HFF-Myc (cell line): ENCODE measurements around the gene RBM48.
"Not testable (repeated sequence)": the region's sequence is repeated elsewhere in the genome, so short reads cannot be mapped to it uniquely, and the experiment has no call there.

Source experiments
- DNase-seq: peaks from one replicate; pipeline ENCODE4 v3.0.0-alpha.2; 2011; ENCODE audit warnings: low read depth; ENCODE audit errors: extremely low read depth
- H3K4me3 ChIP-seq: replicated peaks from 2 replicates; pipeline ENCODE4 v1.5.1; 2011; ENCODE audit warnings: low read depth, mild to moderate bottlenecking, control low read depth, low read length
- TF ChIP-seq, protein P1 (sequence below): IDR thresholded peaks from 2 replicates; pipeline ENCODE4 v1.5.1; 2012; ENCODE audit warnings: mild to moderate bottlenecking, low read depth, low read length, control low read depth; ENCODE audit errors: missing control alignments

RBM48 gene

DNA sequence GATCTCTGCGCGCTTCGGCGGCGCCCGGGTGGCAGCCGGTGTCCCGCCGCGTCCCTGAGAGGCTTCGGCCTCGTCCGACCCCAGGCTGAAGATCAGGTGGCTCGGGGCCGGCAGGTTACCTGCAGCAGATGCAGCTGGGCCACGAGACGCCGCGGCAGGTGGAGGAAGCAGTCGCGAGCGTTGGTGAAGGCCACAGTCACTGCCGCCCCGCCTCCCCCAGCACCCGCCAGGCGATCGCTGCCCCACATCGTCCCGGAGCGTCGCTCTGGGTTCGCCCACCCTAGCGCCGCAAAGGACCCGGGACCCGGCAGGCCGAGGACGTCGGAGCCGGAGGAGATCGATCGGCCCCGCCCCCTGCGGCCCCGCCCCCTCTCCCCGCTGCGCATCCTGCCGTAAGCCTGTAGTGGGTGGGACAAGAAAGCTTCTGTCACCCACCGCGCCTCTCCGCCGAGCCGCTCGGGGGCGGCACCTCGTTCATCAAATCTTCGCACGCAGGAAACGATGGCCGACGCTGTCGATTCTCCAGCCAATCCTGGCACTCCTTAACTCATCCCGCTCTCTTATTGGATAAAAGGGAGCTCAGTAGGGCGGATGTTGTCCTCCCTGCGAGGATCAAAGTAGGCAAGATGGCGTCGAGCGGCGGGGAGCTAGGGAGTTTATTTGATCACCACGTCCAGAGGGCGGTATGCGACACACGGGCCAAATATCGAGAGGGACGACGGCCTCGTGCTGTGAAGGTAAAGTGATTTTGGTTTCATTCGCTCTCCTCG is at the start of gene RBM48, which contains the start of gene PEX1:
Gene RBM48 (plus strand): TSS at position 608 of the 770 bp plus-strand sequence. CDS start 19 bp downstream, at position 627.
Gene PEX1 (minus strand): TSS at position 333 of the 770 bp plus-strand sequence. CDS start 85 bp downstream, at position 248.
- TF ChIP-seq, protein P1, sequence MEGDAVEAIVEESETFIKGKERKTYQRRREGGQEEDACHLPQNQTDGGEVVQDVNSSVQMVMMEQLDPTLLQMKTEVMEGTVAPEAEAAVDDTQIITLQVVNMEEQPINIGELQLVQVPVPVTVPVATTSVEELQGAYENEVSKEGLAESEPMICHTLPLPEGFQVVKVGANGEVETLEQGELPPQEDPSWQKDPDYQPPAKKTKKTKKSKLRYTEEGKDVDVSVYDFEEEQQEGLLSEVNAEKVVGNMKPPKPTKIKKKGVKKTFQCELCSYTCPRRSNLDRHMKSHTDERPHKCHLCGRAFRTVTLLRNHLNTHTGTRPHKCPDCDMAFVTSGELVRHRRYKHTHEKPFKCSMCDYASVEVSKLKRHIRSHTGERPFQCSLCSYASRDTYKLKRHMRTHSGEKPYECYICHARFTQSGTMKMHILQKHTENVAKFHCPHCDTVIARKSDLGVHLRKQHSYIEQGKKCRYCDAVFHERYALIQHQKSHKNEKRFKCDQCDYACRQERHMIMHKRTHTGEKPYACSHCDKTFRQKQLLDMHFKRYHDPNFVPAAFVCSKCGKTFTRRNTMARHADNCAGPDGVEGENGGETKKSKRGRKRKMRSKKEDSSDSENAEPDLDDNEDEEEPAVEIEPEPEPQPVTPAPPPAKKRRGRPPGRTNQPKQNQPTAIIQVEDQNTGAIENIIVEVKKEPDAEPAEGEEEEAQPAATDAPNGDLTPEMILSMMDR = peak; percentile 20
- peak within 1 kb of the TSS; percentile 84 for H3K4me3 ChIP-seq
- DNase-seq = peak; percentile 98

DNA sequence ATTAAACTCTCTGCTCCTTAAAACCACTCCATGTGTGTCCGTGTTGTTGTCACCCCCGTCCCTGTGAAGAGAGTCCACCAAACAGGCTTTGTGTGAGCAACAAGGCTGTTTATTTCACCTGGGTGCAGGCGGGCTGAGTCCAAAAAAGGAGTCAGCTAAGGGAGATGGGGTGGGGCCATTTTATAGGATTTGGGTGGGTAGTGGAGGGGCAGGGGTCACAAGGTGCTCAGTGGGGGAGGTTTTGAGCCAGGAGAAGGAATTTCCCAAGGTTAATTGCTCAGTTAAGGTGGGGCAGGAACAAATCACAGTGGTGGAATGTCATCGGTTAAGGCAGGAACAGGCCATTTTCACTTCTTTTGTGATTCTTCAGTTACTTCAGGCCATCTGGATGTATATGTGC is 49.4 kb upstream of the RBM48 start:
- not testable (repeated sequence) for DNase-seq, H3K4me3 ChIP-seq

DNA sequence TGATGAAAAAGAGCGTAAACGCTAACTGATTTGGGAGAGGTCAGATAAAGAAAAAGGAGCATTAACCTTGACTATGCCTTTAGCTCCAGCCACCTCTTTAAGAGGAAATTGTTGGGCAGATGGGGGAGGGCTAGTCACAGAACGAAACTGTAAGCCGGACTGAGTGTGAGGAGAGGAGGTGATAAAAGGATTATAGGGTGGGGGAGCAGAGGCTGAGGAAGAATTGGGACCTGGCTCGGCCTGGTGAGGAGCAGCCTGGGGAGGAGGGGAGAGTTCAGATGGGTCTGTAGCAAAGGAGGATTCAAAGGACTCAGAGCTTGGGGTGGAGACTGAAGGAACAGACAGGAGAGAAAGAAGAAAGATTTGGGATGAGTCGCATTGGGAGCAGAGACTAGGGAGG is 45.0 kb upstream of the RBM48 start:
- not testable (repeated sequence) for H3K4me3 ChIP-seq, DNase-seq

DNA sequence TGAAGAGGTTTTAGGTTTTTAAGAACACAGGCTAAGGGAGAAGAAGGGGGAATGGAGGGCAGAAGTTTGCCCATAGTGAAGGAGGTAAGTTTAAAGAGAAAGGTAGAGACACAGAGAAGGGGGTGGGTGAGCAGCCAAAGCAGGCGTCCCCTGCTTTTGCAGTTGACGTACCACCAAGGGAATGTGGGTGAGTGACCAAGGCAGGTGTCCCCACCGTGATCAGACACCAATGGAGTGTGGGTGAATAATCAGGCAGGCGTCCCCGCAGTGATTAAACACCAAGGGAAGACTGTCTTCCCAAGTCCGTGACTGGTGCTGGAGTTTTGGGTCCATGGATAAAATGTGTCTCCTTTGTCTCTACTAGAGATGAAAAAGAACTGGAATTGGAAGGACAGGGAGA is 44.4 kb upstream of the RBM48 start:
- not testable (repeated sequence) for DNase-seq, H3K4me3 ChIP-seq

DNA sequence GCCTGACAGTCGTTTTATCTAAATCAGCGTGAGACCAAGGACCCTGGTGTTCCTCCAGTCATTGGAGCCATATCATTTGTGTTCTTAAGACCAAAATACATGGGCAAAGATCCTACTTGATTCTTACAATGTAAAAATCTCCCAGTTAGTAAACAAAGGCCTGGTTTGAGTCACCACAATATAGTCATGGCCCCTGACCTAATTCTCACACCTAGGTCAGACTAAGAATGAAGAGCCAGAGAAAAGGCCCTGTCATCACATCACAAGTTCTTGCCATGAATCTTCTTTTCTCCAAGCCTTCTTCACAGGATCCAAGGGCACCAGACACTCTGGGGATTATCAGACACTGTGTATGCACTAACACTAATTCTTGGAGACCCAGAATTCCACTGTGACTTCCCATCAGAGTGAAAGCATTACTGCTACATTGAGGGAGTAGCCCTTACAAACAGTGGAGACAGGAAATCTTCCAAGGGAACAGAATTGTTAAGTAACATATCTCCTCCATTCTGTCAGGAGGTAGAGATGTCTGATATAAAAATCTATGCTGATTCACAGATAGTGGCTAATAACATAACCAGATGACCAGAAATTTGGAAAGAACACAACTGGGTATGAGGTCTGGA is 43.2 kb upstream of the RBM48 start:
- TF ChIP-seq, protein P1 = no peak
- DNase-seq = no peak
- no peak overlapping the region for H3K4me3 ChIP-seq

DNA sequence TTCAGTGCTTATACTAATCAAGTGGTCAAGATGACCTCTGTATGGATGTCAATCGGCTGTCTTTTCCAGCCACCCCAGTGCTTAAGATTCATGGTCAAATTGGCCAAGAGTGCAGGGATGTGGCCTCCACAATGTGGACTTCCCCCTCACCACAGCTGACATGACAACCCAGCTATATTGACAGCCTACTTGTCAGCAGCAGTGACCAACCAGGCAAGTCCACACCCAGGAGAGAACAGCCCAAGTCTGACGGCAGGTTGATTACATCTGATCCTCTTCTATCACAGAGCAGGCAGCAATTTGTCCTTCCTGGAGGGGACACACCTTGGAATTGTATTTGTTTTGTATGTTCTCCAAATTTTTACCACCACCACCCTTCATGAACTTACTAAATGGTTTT is 42.6 kb upstream of the RBM48 start:
- no peak for DNase-seq
- H3K4me3 ChIP-seq = no peak overlapping the region
- TF ChIP-seq, protein P1 = no peak

DNA sequence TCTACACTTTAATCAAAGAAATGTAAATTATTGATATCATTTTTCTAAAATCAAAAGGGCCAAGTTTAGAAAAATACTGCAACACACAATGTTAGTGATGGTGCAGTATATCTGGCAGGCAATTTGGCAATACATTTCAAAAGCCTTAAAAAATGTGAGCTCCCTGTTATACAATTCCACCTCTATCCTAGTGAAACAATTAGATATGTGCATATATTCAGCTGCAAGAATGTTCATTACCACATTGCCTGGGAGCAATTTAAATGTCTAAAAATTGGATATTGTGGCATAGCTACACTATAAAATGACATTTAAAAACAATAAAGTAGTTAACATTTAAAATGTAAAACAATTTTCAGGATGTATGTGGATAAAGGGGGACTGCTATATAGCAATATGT is 40.8 kb upstream of the RBM48 start:
- no peak for DNase-seq
- TF ChIP-seq, protein P1 = no peak
- H3K4me3 ChIP-seq = no peak overlapping the region

DNA sequence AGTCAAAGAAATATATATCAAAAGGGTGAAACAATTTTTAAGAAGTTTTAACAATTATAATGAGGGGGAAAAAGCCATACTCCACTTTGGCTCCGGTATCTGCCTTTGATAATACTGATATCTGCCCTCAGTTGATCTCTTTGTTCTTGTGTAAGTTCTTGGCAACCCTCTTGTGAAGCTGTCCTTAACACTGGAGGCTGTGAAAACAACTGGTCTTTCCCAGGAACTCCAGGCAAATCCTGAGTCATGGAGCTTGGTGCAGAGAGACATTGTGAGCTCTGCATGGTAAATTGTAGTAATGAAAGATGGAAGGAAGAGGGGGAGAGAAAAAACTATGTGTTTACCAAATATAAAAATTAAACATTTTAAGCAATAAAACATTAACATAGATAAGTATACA is 39.0 kb upstream of the RBM48 start:
- TF ChIP-seq, protein P1 = no peak

More for the DNA sequence above, 39.0 kb upstream of the RBM48 start:
- H3K4me3 ChIP-seq = no peak overlapping the region
- no peak for DNase-seq
